Spleen (tissue), 7 donors: ENCODE data around the gene CLCNKB.

Experiments
- CTCF ChIP-seq, 11 experiments: fragments of 200-600 bp in 7 of 11; fragments of 450-650 bp in 4 of 11; sonication (generic) in 4 of 11; IDR thresholded peaks in 8 of 11; conservative IDR thresholded peaks in 3 of 11; 1 replicate in 7 of 11; 2 replicates in 4 of 11; pipeline versions ENCODE4 v1.4.0 to v1.8.0; 2016 to 2021; ENCODE audit warnings: antibody characterized with exemption in 11 of 11, inconsistent platforms in 4 of 11, mild to moderate bottlenecking in 1 of 11
- POLR2A ChIP-seq, 3 donors: fragments of 450-650 bp; IDR thresholded peaks; one replicate each; pipeline ENCODE4 v1.5.1; 2017; ENCODE audit warnings: antibody characterized with exemption in 3 of 3, mild to moderate bottlenecking in 1 of 3
- POLR2AphosphoS5 ChIP-seq, 3 donors: sonication (generic); formaldehyde crosslinking; IDR thresholded peaks; one replicate each; pipeline ENCODE4 v1.5.1; 2017; ENCODE audit warnings: antibody characterized with exemption in 3 of 3
- donor health status: DM: no; HTN: no; CAD: no; lungs with moderate emphysema.
- donor health status: DM: no; HTN: no; CAD: no.
- donor health status: DM: no; HTN: no; CAD: no.

GRCh38 chr1:16072616-16073484, 29.3 kb downstream of the CLCNKB start:
- no peak for TF ChIP-seq CTCF (IDR thresholded peaks at IDR 0.05 in 8 of 11, conservative IDR thresholded peaks at IDR 0.05 in 3 of 11)
- TF ChIP-seq POLR2A (IDR thresholded peaks at IDR 0.05), result no peak
- no peak for TF ChIP-seq POLR2AphosphoS5 (IDR thresholded peaks at IDR 0.05)
